GM12873 (cell line): ENCODE results near the gene ZNRF2.

Experiments
- CTCF ChIP-seq: IDR thresholded peaks from 2 replicates; pipeline ENCODE4 v1.5.1; 2012; ENCODE audit warnings: low read depth, mild to moderate bottlenecking, moderate library complexity, low read length, control low read depth; ENCODE audit not compliant: insufficient read depth; ENCODE audit errors: missing control alignments

ZNRF2 gene

GRCh38 chr7:30395676-30396075, 111.3 kb downstream of the ZNRF2 start:
- no peak for TF ChIP-seq CTCF

GRCh38 chr7:30396389-30396788, 112.0 kb downstream of the ZNRF2 start:
- no peak for TF ChIP-seq CTCF

- no peak for TF ChIP-seq CTCF
These were observed 119.1 kb downstream of the ZNRF2 start for GRCh38 chr7:30403477-30403876.

GRCh38 chr7:30405179-30405578, 120.8 kb downstream of the ZNRF2 start:
- no peak for TF ChIP-seq CTCF

- TF ChIP-seq CTCF: no peak
These were observed 122.4 kb downstream of the ZNRF2 start for GRCh38 chr7:30406664-30407425.

GRCh38 chr7:30411173-30411572, 126.8 kb downstream of the ZNRF2 start:
- no peak for TF ChIP-seq CTCF

- TF ChIP-seq CTCF: no peak
These were observed 127.5 kb downstream of the ZNRF2 start for GRCh38 chr7:30411897-30412296.
